H1 (cell line): Measurements from ENCODE around the gene ITSN1. TPM values are rescaled to one million over a fixed set of nuclear protein-coding genes. Genes with fewer than 3 reads are reported as not detected.

Source experiments
- CTCF ChIA-PET: fragments of 300-600 bp; sonication (Branson Sonifier 250); formaldehyde crosslinking; loops from one replicate; lab custom pipeline; 2021; ENCODE audit not compliant: partially characterized antibody; lab: Charles Lee
- POLR2A ChIA-PET: fragments of 300-600 bp; sonication (Branson Sonifier 250); formaldehyde crosslinking; loops from one replicate; lab custom pipeline; 2021; ENCODE audit warnings: inconsistent platforms; ENCODE audit not compliant: partially characterized antibody; lab: Charles Lee
- DNase-seq, 2 experiments: peaks; one replicate each; pipeline versions ENCODE4 v3.0.0 to v3.0.0-alpha.2; 2010 to 2022; ENCODE audit warnings: low spot score in 2 of 2, low read depth in 1 of 2, mixed read lengths in 1 of 2
- FAIRE-seq: peaks from 2 replicates; lab custom pipeline; 2011; peaks lifted over from hg19 to GRCh38; lab: Jason Lieb, UNC
- H2AFZ ChIP-seq: 2 replicates; pipeline ENCODE4 v1.8.1; 2012; ENCODE audit warnings: low read length, inconsistent platforms
- H2AK5ac ChIP-seq: 2 replicates; pipeline ENCODE4 v1.6.1; 2013; ENCODE audit warnings: low read depth, low read length
- H2BK120ac ChIP-seq: replicated peaks from 2 replicates; pipeline ENCODE3; 2013; ENCODE audit warnings: low read depth, low read length, inconsistent platforms
- H2BK12ac ChIP-seq: 2 replicates; pipeline ENCODE4 v1.6.1; 2013; ENCODE audit warnings: low read depth, low read length
- H2BK15ac ChIP-seq: 2 replicates; pipeline ENCODE4 v1.6.1; 2013; ENCODE audit warnings: low read length
- H2BK20ac ChIP-seq: 2 replicates; pipeline ENCODE4 v1.6.1; 2013; ENCODE audit warnings: low read length
- H2BK5ac ChIP-seq: 2 replicates; pipeline ENCODE4 v1.6.1; 2013; ENCODE audit warnings: low read depth, low read length
- H3K14ac ChIP-seq: 2 replicates; pipeline ENCODE4 v1.6.1; 2013; ENCODE audit warnings: inconsistent platforms; ENCODE audit not compliant: insufficient read length
- H3K18ac ChIP-seq: 2 replicates; pipeline ENCODE4 v1.6.1; 2013; ENCODE audit warnings: low read length; ENCODE audit errors: extremely low read depth
- H3K23ac ChIP-seq: 2 replicates; pipeline ENCODE4 v1.6.1; 2013; ENCODE audit warnings: inconsistent platforms; ENCODE audit not compliant: insufficient read length
- H3K23me2 ChIP-seq: 2 replicates; pipeline ENCODE4 v1.6.1; 2013; ENCODE audit warnings: low read depth, low read length
- H3K27ac ChIP-seq: 2 replicates; pipeline ENCODE4 v1.6.1; 2011; ENCODE audit warnings: low read depth, low read length, inconsistent platforms
- H3K27me3 ChIP-seq, 4 experiments: replicated peaks in 1 of 4; 1 replicate in 1 of 4; 2 replicates in 3 of 4; pipeline versions ENCODE4 v1.6.1 to v1.8.1; 2011 to 2013; ENCODE audit warnings: low read length in 3 of 4, mild to moderate bottlenecking in 3 of 4, inconsistent platforms in 2 of 4, mixed read lengths in 2 of 4, moderate library complexity in 1 of 4; ENCODE audit not compliant: control insufficient read depth in 3 of 4, insufficient read depth in 3 of 4; ENCODE audit errors: extremely low read depth in 1 of 4
- H3K36me3 ChIP-seq, 4 experiments: 2 replicates each; pipeline versions ENCODE4 v1.6.1 to v1.8.1; 2011 to 2013; ENCODE audit warnings: mild to moderate bottlenecking in 4 of 4, low read length in 3 of 4, moderate library complexity in 2 of 4, control low read depth in 1 of 4, inconsistent platforms in 1 of 4; ENCODE audit not compliant: insufficient read depth in 4 of 4, control insufficient read depth in 2 of 4
- H3K4ac ChIP-seq: replicated peaks from 2 replicates; pipeline ENCODE3; 2013; ENCODE audit warnings: low read length, low read depth, mixed read lengths, inconsistent platforms; ENCODE audit not compliant: insufficient read length
- H3K4me1 ChIP-seq, 4 experiments: replicated peaks in 1 of 4; 1 replicate in 1 of 4; 2 replicates in 3 of 4; pipeline versions ENCODE4 v1.6.1 to v1.8.1; 2011 to 2013; ENCODE audit warnings: low read length in 3 of 4, inconsistent platforms in 2 of 4, mixed read lengths in 1 of 4; ENCODE audit not compliant: insufficient read depth in 4 of 4, control insufficient read depth in 3 of 4
- H3K4me2 ChIP-seq, 2 experiments: 2 replicates each; pipeline versions ENCODE4 v1.6.1 to v1.8.1; 2011 to 2013; ENCODE audit warnings: low read depth in 2 of 2, low read length in 2 of 2, control low read depth in 1 of 2, inconsistent platforms in 1 of 2, mild to moderate bottlenecking in 1 of 2; ENCODE audit not compliant: insufficient read depth in 1 of 2
- H3K4me3 ChIP-seq, 4 experiments: fragments of 200-600, 300-600 bp in 1 of 4; sonication (generic), shearing (Covaris generic), sonication (Bioruptor Twin) in 1 of 4; 2 replicates each; pipeline versions ENCODE4 v1.5.1 to v1.8.1; 2011 to 2016; ENCODE audit warnings: low read length in 4 of 4, low read depth in 3 of 4, control low read depth in 2 of 4, inconsistent platforms in 2 of 4, mild to moderate bottlenecking in 2 of 4, mixed read lengths in 1 of 4, moderate library complexity in 1 of 4; ENCODE audit not compliant: insufficient read depth in 2 of 4; ENCODE audit errors: extremely low read depth in 1 of 4
- H3K56ac ChIP-seq: replicated peaks from 2 replicates; pipeline ENCODE3; 2013; ENCODE audit warnings: low read depth, mild to moderate bottlenecking, mixed read lengths, low read length, inconsistent platforms; ENCODE audit not compliant: insufficient read length
- H3K79me1 ChIP-seq: 2 replicates; pipeline ENCODE4 v1.6.1; 2013; ENCODE audit warnings: low read depth, low read length, control low read depth
- H3K79me2 ChIP-seq, 2 experiments: 2 replicates each; pipeline versions ENCODE4 v1.6.1 to v1.8.1; 2012 to 2013; ENCODE audit warnings: low read length in 2 of 2, mild to moderate bottlenecking in 2 of 2, inconsistent platforms in 1 of 2; ENCODE audit not compliant: insufficient read depth in 2 of 2, control insufficient read depth in 1 of 2
- H3K9ac ChIP-seq, 4 experiments: replicated peaks in 1 of 4; 1 replicate in 1 of 4; 2 replicates in 3 of 4; pipeline versions ENCODE4 v1.6.1 to v1.8.1; 2011 to 2013; ENCODE audit warnings: low read depth in 3 of 4, low read length in 3 of 4, control low read depth in 2 of 4, mild to moderate bottlenecking in 2 of 4, moderate library complexity in 2 of 4, inconsistent platforms in 1 of 4; ENCODE audit errors: extremely low read depth in 1 of 4
- H3K9me3 ChIP-seq, 2 experiments: 2 replicates each; pipeline versions ENCODE4 v1.6.1 to v1.8.1; 2012 to 2013; ENCODE audit warnings: mild to moderate bottlenecking in 2 of 2, moderate library complexity in 2 of 2, control low read depth in 1 of 2, inconsistent platforms in 1 of 2, low read depth in 1 of 2, low read length in 1 of 2, mixed read lengths in 1 of 2; ENCODE audit not compliant: insufficient read depth in 2 of 2
- H4K20me1 ChIP-seq, 2 experiments: replicated peaks in 1 of 2; 2 replicates each; pipeline versions ENCODE3 to v1.8.1; 2011 to 2013; ENCODE audit warnings: inconsistent platforms in 2 of 2, low read length in 2 of 2, mild to moderate bottlenecking in 1 of 2; ENCODE audit not compliant: insufficient read depth in 2 of 2, control insufficient read depth in 1 of 2
- H4K5ac ChIP-seq: 2 replicates; pipeline ENCODE4 v1.6.1; 2013; ENCODE audit warnings: low read length, low read depth, mixed read lengths, inconsistent platforms; ENCODE audit not compliant: insufficient read length
- H4K8ac ChIP-seq: 2 replicates; pipeline ENCODE4 v1.8.0; 2013; ENCODE audit warnings: mild to moderate bottlenecking, moderate library complexity, low read length, inconsistent platforms; ENCODE audit not compliant: insufficient read depth; ENCODE audit errors: extremely low read depth
- H4K91ac ChIP-seq: replicated peaks from 2 replicates; pipeline ENCODE3; 2013; ENCODE audit warnings: low read length, mixed read lengths, inconsistent platforms; ENCODE audit not compliant: insufficient read length
- CEBPB ChIP-seq: IDR thresholded peaks from 2 replicates; pipeline ENCODE4 v1.6.1; 2012; ENCODE audit warnings: low read depth, low read length
- CHD1 ChIP-seq: IDR thresholded peaks from 2 replicates; pipeline ENCODE4 v1.6.1; 2012; ENCODE audit warnings: low read depth, low read length, improper control_type of control experiment
- EGR1 ChIP-seq: IDR thresholded peaks from 2 replicates; pipeline ENCODE4 v1.6.1; 2011; ENCODE audit warnings: low read depth, low read length, borderline replicate concordance
- GTF2F1 ChIP-seq: IDR thresholded peaks from 2 replicates; pipeline ENCODE4 v1.6.1; 2012; ENCODE audit warnings: low read depth, low read length, improper control_type of control experiment, borderline replicate concordance
- HDAC2 ChIP-seq, 2 experiments: fragments of 300-600 bp in 1 of 2; sonication (generic) in 1 of 2; IDR thresholded peaks; 2 replicates each; pipeline ENCODE4 v1.6.1; 2011 to 2012; ENCODE audit warnings: low read depth in 2 of 2, low read length in 2 of 2, mild to moderate bottlenecking in 2 of 2, moderate library complexity in 2 of 2, borderline replicate concordance in 1 of 2, inconsistent platforms in 1 of 2
- JUN ChIP-seq: IDR thresholded peaks from 2 replicates; pipeline ENCODE4 v1.6.1; 2011; ENCODE audit warnings: low read depth, mild to moderate bottlenecking, improper control_type of control experiment, low read length
- KDM4A ChIP-seq: IDR thresholded peaks from one replicate; pipeline ENCODE4 v1.7.1; 2012; ENCODE audit warnings: low read depth, mild to moderate bottlenecking, moderate library complexity, low read length, inconsistent platforms; ENCODE audit not compliant: severe bottlenecking
- RBBP5 ChIP-seq: IDR thresholded peaks from 2 replicates; pipeline ENCODE4 v1.7.1; 2012; ENCODE audit warnings: low read depth, mild to moderate bottlenecking, inconsistent platforms, low read length, moderate library complexity, borderline replicate concordance
- SAP30 ChIP-seq: fragments of 300-600 bp; sonication (generic); IDR thresholded peaks from 2 replicates; pipeline ENCODE4 v1.7.1; 2012; ENCODE audit warnings: low read length, moderate library complexity, mild to moderate bottlenecking, inconsistent platforms; ENCODE audit not compliant: insufficient read depth, insufficient replicate concordance
- TAF7 ChIP-seq: optimal IDR thresholded peaks from 2 replicates; pipeline ENCODE3; 2011; ENCODE audit warnings: low read depth, mild to moderate bottlenecking, inconsistent platforms, low read length, moderate library complexity, borderline replicate concordance
- TBP ChIP-seq: IDR thresholded peaks from 2 replicates; pipeline ENCODE4 v1.6.1; 2011; ENCODE audit warnings: low read depth, low read length, improper control_type of control experiment
- WGBS, 2 experiments: shearing (Covaris generic) in 1 of 2; methylation state at CpG; one replicate each; pipeline versions ENCODE4 v1.1.6 to v1.1.7; 2013 to 2015; ENCODE audit warnings: low lambda C conversion rate in 2 of 2, mixed read lengths in 2 of 2, inconsistent platforms in 1 of 2, low coverage in 1 of 2, missing lambda C conversion rate in 1 of 2; ENCODE audit not compliant: insufficient replicate concordance in 2 of 2, insufficient coverage in 1 of 2, insufficient read length in 1 of 2; ENCODE audit errors: extremely low coverage in 1 of 2, missing lambda C conversion rate in 1 of 2; 5-methylcytosine and 5-hydroxymethylcytosine counted together
- polyA plus RNA-seq, 7 experiments: library from polyadenylated mRNA; depleted of rRNA in 3 of 7; stranded (reverse) in 5 of 7; unstranded in 2 of 7; fragments of >200 nt in 5 of 7; fragments of 200-250 nt in 2 of 7; gene quantifications; 1 replicate in 5 of 7; 2 replicates in 1 of 7; 4 replicates in 1 of 7; pipeline versions ENCODE4 v1.2.1 to v1.2.3, GENCODE V29; 2011 to 2013; ENCODE audit warnings: missing spikeins in 2 of 7, mixed read lengths in 2 of 7
- total RNA-seq: library from RNA; stranded (reverse); fragmentation: NEBNext Ultra II Directional; extraction: Animal tissue kit (Norgen Biotek cat#: 25700); gene quantifications from 2 replicates; pipeline ENCODE4 v1.2.1, GENCODE V29; 2021
- TF ChIP-seq, protein P1 (sequence below): IDR thresholded peaks from 2 replicates; pipeline ENCODE4 v1.6.1; 2012; ENCODE audit warnings: low read length, inconsistent platforms

ITSN1 gene
- total and polyA plus RNA-seq, 2 of the 8 experiments (the other 6 are each of a cell fraction or from before 2014, with no cell fraction given) = 60.8 to 78.1 TPM

DNA sequence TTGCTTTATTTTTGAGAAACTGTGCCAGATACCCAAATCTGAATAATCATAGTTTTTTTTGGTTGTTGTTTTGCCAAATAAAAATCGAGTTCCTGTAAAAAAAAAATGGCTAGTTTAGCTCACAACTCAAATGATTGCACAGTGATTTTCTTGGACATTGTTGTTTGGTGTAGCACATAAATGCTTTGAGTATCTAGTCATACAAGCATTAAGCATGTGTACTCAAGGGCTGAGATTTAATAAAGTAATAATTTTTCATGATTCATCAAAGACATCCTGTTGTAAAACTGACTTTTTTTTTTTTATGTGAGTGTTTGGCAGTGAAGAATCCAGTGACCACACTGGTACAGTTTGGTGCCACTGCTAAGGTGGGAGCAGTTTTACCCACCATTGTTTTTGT is 18.8 kb downstream of the ITSN1 start:
- ChIA-PET POLR2A (interaction anchor here (1.0 kb wide), 1 partner anchor 11 kb away, joined by 3 read pairs; no protein-coding TSS in a partner anchor), CTCF (no interaction called here)
- no peak overlapping the region for H3K4ac ChIP-seq
- H3K23ac ChIP-seq = no peak overlapping the region
- H4K8ac ChIP-seq = no peak overlapping the region
- no peak overlapping the region for H3K27ac ChIP-seq
- no peaks in the 10 kb centered on the region for H3K23me2 ChIP-seq
- no peaks in the 10 kb centered on the region for H3K27me3 ChIP-seq
- H3K56ac ChIP-seq = no peak overlapping the region
- 93% methylated on average over 1 of the region's 1 CpG; no CpG with 5 or more reads in 1 of the 2 experiments for WGBS, 2 experiments
- peaks cover 26 to 97% of the 10 kb centered on the region in 2 experiments for H3K79me2 ChIP-seq
- H4K5ac ChIP-seq = no peak overlapping the region
- H2BK120ac ChIP-seq = no peak overlapping the region
- no peak overlapping the region for H3K4me3 ChIP-seq
- FAIRE-seq = no peak
- no peak overlapping the region for H2BK5ac ChIP-seq
- no peak overlapping the region for H2BK20ac ChIP-seq
- peaks cover 3 to 21% of the 10 kb centered on the region in 2 experiments for H4K20me1 ChIP-seq
- H3K9me3 ChIP-seq = no peaks in the 10 kb centered on the region
- no peak for DNase-seq
- H3K79me1 ChIP-seq = peaks cover 9% of the 10 kb centered on the region
- H2AK5ac ChIP-seq = no peak overlapping the region
- no peak overlapping the region for H3K14ac ChIP-seq
- H3K9ac ChIP-seq = no peak overlapping the region
- peaks cover 0 to 9% (median 2%) of the 10 kb centered on the region in 4 experiments; a peak in 3 of 7 replicates for H3K4me1 ChIP-seq
- no peaks in the 10 kb centered on the region for H3K36me3 ChIP-seq
- TF ChIP-seq KDM4A (no peak), JUN (no peak), GTF2F1 (no peak), TBP (no peak), SAP30 (no peak), EGR1 (no peak), RBBP5 (no peak), CEBPB (no peak), TAF7 (no peak), CHD1 (no peak), HDAC2 (IDR thresholded peaks at IDR 0.05; ENCODE audit: borderline replicate concordance in 1 of 2, low read depth in 2 of 2, low read length in 2 of 2) (no peak)
- TF ChIP-seq, protein P1, sequence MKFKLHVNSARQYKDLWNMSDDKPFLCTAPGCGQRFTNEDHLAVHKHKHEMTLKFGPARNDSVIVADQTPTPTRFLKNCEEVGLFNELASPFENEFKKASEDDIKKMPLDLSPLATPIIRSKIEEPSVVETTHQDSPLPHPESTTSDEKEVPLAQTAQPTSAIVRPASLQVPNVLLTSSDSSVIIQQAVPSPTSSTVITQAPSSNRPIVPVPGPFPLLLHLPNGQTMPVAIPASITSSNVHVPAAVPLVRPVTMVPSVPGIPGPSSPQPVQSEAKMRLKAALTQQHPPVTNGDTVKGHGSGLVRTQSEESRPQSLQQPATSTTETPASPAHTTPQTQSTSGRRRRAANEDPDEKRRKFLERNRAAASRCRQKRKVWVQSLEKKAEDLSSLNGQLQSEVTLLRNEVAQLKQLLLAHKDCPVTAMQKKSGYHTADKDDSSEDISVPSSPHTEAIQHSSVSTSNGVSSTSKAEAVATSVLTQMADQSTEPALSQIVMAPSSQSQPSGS = no peak
- no peak overlapping the region for H3K4me2 ChIP-seq
- H2BK15ac ChIP-seq = no peak overlapping the region
- H2BK12ac ChIP-seq = no peak overlapping the region
- no peak overlapping the region for H4K91ac ChIP-seq
- no peak overlapping the region for H3K18ac ChIP-seq
- H2AFZ ChIP-seq = no peak overlapping the region
